ENCODE measurements around the gene ENO2.

ENO2 gene

DNA sequence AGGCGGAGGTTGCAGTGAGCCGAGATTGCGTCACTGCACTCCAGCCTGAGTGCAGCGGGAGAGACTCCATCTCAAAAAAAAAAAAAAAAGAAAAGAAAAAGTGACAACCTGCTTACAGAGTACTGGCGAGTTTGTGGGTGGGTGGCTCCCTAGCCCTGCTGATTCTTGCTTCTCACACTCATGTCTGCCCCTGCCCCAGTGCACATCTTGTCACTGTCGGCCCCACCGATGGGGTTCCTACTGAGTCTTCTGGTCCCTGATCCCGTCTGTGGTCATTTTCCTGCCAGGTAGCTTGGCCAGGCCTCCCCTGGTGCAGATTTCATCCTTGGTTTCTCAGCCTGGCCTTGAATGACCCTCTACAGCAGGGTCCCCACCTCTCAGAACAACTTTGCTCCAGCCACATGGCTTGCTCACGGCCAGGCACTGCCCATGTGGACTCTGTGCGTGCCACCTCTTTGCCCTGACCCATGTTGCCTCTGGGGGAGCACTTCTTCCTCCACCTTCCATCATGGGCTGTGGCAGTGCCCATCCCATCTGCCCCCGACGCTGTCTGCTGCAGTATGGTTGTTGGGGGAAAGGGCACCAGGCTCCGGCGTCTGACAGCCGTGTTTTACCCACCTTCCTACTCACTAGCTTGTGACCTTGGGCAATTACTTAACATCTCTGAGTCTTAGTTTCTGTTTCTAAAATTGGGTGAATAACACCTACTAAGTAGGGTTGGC, 34.7 kb downstream of the ENO2 start:
- no peak for DNase-seq (ENCODE audit: low read depth)

DNA sequence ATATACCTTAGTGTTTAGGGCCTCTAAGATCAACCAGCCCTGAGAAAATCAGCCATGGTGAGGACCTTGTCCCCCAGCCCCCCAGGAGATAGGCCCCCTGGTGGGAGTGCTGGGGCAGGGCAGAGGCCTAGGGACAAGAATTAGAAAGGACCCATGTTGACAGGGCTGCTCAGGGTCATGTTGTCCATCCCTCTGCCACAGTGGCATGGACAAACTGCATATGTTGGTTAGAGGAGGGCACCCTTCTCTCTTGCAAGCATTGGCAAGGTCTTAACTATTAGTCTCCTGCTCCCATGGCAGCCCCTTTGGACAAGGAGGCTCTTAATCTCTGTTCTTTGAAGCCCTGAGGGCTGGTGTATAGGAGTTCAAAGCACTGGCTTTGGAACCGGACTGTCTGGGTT, 36.0 kb downstream of the ENO2 start:
- DNase-seq (ENCODE audit: low read depth), result no peak

DNA sequence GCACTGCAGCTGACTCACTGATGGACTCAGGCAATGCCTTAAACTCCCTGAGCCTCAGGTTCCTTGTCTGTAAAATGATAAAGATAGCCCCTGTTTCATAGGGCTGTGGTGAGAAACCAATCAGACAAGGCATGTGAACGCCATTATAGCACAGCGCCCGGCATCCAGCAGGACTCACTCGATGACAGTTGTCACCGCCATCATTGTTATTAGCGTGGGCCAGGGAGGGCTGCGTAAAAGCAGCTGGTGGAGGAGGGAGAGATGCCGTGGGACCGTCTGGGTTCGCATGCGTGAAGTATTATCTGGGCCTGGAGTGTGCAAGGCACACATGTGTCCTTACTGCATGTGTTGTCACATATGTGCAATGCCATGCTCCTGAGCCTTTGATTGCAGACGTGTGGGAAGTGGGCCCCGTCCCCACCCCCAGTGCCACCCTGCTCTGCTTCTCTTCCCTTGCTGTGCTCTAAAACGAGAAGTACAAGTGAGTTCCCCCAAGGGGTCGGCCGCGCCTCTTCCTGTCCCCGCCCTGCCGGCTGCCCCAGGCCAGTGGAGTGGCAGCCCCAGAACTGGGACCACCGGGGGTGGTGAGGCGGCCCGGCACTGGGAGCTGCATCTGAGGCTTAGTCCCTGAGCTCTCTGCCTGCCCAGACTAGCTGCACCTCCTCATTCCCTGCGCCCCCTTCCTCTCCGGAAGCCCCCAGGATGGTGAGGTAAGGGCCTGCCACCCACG, 36.6 kb downstream of the ENO2 start, which contains the start of gene PTPN6:
PTPN6 (plus strand) TSS at position 546 of the 730 bp plus-strand sequence; CDS start at position 703, 157 bp downstream.
- DNase-seq (ENCODE audit: low read depth), result no peak

DNA sequence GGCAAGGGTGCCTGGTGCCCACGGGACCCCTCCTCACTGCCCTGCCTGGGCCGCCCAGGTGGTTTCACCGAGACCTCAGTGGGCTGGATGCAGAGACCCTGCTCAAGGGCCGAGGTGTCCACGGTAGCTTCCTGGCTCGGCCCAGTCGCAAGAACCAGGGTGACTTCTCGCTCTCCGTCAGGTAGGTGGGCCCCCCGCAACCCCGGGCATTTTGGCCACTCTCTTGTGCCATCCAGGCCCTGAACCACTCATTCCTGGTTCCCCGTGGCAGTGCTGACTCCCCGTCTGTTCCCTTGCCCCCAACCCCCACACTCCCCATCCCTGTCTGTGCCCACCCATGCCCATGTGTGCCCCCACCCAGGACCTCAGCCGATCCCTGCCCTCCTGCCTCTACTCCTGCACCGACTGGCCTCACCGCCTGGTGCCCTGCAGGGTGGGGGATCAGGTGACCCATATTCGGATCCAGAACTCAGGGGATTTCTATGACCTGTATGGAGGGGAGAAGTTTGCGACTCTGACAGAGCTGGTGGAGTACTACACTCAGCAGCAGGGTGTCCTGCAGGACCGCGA, 37.3 kb downstream of the ENO2 start:
- no peak for DNase-seq (ENCODE audit: low read depth)

DNA sequence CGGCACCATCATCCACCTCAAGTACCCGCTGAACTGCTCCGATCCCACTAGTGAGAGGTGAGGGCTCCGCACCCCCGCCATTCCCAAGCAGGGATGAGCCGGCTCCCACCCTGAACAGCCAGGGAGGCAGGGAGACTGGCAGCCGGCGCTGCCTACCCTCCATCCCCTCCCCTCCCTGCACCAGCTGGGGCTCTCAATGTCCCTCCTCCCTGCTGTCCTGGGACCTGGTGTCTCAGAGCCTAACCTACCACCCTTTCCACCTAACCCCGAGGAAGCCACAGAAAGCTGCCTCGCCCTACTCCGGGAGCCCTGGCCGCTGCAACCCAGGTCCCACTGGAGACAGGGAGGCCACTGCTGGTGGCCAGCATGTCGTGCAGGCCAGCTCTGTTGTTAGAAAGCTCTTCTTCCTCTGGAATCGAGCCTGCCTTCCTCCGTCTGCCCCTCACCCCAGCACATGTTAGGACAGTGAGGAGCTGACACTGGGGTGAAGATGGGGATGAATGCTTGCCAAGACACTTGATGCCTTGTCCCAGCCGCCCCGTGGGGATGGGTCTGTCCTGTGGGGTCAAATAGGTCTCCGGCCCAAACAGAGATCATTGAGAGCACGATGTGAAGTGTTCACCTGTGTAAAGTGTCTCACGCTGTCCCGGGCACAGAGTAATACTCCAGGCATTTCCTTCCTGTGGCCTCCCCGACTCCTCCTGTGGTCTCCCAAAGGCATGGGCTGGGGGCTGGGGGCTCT, 37.9 kb downstream of the ENO2 start:
- DNase-seq (ENCODE audit: low read depth), result no peak

DNA sequence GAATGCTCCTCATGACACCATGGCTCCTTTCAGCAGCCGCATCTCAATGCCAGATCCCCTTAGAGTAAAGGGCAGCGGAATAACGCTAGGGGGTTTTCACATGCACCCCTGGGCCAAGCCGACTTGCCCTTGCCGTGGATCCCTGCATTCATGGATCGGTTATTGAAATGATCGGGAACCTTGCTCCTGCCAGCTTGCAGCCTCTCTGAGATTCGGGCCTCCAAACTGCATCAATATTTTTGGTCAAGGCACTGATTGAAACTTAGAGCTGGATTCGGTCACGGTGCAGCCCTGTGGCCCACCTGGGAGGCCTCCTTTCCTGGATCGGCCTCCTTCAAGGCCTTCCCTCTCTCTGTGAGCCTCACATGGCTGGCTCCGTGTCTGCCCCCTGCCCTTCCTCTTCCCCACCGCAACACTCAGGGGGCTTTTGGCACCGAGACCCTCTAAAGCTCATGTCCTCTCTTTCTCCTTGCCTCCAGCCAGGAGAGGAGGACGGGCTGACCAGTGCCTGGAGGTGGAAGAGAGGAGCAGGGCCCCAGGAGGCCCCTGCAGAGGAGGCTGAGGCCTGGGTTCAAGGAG, 38.6 kb downstream of the ENO2 start:
- no peak for DNase-seq (ENCODE audit: low read depth)

DNA sequence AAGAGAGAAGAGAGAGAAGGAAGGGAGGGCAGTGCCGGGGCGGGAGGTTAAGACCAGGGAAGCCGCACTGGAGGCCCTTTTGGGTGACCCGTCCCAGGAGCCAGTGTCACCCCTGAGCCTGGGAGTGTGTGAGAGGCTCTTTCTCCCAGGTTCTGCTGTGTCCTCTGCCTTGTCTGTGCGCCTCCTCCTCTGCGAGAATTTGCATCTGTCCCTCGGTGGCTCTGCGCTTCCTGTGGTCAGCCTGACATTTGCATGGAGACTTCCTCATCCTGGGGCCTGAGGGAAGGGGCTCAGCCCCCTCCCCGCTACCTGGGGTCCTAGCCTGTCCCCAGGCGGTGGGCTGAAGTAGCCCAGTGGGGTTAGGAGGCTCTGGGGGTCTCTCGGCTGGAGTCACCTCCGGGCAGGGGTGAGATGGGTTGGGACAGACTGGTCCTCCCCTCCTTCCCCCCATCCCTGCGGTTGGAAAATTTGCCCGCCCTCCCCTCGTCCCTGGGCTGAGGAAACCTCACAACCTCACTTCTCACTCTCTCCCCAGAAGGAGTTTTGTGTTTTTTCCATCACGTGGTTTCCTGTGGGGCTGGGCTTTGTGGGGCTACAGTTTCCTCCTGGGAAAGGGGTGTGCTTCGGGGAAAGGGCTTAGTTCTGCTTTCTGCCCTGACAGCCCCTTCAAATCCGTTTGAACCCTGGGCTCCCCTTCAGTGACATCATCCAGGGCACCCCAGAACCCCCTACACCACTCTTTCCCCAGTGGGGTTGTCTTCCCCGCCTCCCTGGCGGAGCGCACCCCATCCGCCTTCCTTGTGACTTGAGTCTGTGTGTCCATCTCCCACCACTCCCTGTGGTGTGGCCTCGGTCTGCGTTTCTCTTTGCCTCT, 39.3 kb downstream of the ENO2 start:
- DNase-seq (ENCODE audit: low read depth), result peak; percentile 71

DNA sequence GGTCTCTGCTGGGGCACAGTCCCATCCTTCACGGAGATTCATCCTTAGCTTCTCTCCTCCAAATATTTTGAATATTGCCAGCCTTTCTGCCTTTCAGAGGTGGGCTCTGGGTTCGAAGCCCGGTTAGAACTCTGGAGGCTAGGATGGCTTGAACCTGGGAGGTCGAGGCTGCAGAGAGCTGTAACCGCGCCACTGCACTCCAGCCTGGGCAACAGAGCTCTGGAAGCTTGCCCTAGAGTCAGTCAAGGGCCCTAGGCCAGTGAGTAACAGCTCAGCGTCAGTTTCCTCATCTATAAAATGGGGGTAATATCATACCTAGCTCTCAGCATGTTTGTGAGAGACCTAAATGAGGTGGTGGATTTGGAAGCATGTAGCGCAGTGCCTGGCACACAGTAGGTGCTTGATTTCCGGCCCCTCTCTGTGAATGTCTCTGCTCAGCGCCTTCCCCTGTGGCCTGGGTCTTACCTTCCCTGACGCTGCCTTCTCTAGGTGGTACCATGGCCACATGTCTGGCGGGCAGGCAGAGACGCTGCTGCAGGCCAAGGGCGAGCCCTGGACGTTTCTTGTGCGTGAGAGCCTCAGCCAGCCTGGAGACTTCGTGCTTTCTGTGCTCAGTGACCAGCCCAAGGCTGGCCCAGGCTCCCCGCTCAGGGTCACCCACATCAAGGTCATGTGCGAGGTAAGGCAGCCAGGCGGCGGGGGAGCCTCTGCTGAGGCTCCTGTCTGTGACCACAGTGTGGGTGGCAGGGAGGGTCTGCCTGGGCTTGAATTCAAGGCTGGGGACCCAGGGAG, 40.1 kb downstream of the ENO2 start:
- no peak for DNase-seq (ENCODE audit: low read depth)

DNA sequence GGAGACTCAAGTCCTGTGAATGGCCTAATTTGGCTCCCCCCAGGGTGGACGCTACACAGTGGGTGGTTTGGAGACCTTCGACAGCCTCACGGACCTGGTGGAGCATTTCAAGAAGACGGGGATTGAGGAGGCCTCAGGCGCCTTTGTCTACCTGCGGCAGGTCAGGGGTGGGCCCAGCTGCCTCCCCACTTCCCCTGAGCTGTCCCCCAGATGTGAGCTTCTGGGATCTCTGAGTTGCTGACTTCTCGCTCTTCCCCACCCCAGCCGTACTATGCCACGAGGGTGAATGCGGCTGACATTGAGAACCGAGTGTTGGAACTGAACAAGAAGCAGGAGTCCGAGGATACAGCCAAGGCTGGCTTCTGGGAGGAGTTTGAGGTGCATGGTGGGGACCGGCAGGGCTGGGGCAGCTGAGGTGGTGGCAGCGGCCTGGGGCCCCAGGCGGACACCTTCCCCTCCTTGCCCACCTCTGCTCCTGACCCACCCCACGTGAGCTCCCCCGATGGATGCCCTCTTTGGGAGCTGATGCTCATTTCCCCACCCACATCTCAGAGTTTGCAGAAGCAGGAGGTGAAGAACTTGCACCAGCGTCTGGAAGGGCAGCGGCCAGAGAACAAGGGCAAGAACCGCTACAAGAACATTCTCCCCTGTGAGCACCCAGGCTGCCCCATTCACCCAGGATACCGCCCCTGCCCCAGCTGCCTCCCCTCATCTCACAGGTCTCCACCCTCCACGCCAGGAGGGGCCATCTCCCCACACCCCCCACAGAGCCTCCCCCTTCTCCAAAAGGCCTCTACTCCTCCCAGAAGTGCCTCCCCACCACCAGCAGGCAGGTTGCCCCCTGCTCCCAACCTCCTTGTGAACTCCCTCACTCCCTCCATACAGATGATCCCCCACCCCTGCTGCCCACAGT, 41.0 kb downstream of the ENO2 start:
- no peak for DNase-seq (ENCODE audit: low read depth)

DNA sequence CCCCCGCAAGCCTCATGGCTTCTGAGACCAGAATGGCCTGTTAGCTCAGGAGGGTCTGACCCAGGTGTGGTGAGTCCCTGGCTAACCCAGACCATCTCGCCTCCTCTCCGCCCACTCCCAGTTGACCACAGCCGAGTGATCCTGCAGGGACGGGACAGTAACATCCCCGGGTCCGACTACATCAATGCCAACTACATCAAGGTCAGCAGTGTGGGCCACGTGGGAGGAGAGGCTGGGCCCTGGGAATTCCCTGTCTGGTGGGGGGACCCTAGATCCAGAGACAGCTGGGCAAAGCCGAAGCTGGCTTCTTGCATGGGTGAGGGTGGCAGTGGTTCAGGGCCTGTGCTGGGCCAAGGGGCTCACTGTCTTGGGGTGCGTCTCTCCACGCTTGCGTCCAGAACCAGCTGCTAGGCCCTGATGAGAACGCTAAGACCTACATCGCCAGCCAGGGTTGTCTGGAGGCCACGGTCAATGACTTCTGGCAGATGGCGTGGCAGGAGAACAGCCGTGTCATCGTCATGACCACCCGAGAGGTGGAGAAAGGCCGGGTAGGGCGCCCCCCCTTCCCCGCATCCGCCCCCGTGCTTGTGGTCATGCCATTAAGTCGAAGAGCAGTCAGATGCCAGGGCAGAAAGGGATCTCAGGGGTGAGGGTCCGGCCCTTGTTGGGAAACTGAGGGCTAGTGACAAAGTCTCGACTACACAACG, 41.8 kb downstream of the ENO2 start:
- DNase-seq (ENCODE audit: low read depth), result no peak

DNA sequence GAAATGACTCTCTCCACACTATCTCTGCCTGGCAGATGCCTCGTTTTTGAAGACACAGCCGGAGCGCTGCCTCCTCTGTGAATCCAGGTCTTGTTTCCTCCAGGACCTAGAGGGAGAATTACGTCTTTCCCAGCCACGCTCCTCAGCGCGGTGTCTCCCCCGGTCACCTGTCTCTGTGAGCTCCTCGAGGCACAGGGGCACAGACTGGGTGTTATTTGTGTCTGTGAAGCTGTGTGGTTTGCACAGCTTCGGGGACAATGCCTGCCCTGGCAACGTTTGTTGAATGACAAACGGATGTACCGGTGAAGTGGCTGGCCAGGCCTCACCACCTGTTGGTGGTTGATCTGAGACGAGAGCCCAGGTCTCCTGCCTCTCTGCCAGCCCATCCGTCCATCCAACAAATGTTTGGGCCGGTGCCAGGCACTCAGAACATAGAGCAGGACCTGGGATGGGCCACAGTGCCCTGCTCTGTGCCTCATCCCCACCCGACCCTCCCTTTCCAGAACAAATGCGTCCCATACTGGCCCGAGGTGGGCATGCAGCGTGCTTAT, 42.8 kb downstream of the ENO2 start:
- no peak for DNase-seq (ENCODE audit: low read depth)

DNA sequence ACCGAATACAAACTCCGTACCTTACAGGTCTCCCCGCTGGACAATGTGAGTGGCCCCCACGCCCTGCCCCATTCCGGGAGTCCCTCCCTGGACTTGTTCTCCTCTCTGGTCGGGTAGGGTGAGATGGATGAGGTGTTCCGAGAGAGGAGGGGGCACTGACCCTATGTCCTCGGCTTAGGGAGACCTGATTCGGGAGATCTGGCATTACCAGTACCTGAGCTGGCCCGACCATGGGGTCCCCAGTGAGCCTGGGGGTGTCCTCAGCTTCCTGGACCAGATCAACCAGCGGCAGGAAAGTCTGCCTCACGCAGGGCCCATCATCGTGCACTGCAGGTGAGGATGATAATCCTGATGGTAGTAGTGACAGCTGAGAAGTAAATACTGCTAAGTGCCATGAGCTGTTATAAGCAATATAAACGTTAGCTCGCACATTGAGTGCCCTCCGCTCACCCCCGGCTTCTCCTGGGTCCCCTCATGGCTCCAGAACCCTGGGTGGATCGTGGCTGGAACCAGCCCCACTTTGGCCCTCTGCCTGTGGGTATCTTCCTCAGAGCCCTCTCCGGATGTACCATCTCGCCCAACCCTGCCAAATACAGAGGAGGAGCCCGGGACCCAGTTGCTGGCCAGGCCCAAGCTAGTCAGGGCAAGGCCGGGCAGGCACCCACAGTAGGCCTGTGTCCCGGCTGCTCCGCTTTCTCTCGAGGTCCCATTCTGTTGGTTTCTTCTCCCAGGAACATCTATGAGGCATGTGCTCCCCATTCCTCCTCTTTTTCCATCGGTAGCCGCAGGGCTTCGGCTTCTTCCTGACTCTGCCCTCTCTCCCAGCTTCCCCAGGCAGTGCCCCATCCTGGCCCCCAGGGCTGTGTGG, 43.6 kb downstream of the ENO2 start:
- DNase-seq (ENCODE audit: low read depth), result no peak

DNA sequence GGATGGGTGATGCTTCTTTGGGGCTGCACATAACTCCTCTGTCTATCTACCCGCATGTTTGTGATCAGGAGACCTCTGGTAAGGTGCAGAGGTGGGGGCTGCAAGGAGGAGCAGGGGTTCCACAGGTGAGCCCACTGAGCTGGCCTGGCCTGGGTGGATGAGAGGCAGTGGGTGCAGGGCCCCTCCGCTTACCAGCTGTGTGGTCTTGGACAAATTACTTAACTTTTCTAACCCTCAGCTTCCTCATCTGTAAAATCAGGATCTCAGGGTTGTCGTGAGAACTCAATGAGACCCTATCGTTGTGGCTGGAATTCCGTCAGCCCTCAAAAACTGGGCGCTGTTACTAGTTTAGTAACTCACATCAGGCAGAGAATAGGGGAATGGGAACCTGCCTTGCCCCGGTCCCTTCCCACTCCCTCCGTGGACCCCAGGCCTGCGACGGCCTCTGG, 44.3 kb downstream of the ENO2 start:
- DNase-seq (ENCODE audit: low read depth), result no peak

DNA sequence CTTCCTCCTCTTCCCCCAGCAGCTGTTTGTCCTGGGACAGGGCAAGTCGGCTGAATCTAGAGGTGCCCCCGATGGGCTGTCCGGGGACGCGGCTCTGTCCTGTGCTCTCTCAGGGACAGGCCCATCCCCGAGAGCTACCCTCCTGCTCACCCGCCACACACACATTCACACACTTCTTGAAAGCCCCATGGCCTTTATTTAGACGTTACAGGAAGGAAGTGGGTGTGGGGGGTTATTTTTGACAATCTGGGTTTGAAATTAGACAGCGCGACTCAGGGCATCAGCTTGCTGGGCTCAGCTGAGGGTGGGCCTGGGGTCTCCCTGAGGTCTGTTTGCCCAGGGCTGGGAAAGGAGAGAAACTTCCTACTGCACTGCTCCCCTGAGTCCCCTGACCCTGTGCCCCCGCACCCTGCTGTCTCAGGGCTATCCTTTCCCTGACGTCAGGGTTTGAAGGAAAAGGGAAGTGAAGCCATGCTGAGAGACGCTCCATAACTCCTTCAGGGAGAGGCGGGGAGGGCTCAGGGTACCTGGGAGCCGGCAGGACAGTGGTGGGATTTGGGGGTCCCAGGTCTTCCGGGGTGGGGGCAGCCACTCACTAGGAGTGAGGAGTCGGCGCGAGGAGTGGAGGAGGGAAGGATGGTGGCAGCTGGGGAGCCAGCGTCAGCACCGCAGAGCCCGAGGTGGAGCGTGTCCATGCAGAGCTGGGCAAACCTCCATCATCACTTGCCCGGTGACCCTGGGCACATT, 44.9 kb downstream of the ENO2 start:
- no peak for DNase-seq (ENCODE audit: low read depth)

DNA sequence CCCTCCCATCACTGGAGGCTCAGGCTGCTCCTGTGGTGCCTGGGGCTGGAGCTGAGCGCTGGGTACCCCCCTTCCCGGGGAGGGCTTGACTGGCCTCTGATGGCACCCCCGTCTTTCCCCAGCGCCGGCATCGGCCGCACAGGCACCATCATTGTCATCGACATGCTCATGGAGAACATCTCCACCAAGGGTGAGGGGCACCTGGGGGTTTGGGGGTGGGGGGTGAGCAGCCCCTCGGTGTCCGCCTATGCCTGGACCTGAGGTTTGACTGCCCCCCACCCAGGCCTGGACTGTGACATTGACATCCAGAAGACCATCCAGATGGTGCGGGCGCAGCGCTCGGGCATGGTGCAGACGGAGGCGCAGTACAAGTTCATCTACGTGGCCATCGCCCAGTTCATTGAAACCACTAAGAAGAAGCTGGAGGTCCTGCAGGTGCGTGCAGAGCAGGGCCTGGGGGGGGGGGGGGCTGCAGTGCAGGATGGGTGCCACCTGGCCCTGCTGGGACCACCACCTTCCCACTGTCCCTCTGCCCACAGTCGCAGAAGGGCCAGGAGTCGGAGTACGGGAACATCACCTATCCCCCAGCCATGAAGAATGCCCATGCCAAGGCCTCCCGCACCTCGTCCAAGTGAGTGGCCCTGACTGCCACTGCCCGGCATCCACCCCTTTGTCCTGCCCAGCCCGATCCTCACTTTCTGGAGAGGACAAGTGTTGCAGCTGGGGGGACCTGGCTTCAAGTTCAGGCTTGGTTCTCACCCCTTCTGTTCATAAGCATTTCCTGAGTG, 45.6 kb downstream of the ENO2 start:
- no peak for DNase-seq (ENCODE audit: low read depth)
